Measurements from ENCODE around the gene ZNF154.
"Not testable (repeated sequence)": the region's sequence is repeated elsewhere in the genome, so short reads cannot be mapped to it uniquely, and the experiment has no call there.

DNA sequence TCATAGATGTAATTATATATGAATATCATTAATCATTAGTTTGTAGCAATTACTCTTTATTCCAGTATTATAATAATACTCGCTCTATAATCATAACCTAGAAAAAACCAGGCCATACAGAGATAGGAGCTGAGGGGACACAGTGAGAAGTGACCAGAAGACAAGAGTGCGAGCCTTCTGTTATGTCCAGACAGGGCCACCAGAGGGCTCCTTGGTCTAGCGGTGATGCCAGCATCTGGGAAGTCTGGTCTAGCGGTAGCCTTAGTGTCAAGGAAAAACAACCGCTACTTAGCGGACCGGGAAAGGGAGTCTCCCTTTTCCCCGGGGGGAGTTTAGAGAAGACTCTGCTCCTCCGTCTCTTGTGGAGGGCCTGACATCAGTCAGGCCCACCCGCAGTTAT lies 29.3 kb upstream of the ZNF154 start:
- TF ChIP-seq, protein P1, sequence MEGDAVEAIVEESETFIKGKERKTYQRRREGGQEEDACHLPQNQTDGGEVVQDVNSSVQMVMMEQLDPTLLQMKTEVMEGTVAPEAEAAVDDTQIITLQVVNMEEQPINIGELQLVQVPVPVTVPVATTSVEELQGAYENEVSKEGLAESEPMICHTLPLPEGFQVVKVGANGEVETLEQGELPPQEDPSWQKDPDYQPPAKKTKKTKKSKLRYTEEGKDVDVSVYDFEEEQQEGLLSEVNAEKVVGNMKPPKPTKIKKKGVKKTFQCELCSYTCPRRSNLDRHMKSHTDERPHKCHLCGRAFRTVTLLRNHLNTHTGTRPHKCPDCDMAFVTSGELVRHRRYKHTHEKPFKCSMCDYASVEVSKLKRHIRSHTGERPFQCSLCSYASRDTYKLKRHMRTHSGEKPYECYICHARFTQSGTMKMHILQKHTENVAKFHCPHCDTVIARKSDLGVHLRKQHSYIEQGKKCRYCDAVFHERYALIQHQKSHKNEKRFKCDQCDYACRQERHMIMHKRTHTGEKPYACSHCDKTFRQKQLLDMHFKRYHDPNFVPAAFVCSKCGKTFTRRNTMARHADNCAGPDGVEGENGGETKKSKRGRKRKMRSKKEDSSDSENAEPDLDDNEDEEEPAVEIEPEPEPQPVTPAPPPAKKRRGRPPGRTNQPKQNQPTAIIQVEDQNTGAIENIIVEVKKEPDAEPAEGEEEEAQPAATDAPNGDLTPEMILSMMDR (IDR thresholded peaks at IDR 0.05), result peak; percentile 41 to 71 (median 66)
- TF ChIP-seq POLR2A, POLR2AphosphoS5, EP300 (IDR thresholded peaks at IDR 0.05): not testable (repeated sequence)
